ENCODE data around the gene PNPLA6. TPM values are rescaled to one million over a fixed set of nuclear protein-coding genes. Genes with fewer than 3 reads are reported as not detected.

PNPLA6 gene
- total and polyA plus RNA-seq, 2 of the 8 experiments (the other 6 are each of a cell fraction or from before 2014, with no cell fraction given): 55.1 to 121 TPM

DNA sequence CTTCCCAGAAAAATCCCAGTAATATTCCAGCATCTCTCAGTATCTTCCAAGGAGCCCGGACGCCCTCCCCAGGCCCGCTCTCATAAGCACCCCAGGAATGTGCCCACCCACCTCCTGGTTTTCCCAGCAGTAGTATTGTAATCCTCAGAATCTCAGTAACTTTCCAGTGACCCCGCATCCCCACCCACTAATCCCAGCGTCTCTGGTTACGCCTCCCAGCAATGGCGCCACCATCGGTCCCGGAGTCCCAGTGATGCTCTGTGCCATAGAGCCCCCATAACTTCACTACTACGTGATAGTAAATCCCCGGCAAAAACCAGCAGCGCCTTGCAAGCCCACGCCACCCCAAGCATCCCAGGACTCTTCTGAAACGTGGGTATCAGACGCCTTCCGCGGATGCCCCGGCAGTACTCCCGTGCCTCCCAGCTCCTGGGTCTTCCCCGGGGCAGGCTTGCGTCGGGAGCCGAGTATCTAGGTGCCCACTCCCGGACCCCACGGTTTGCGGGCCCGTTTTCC is 928 bp upstream of the PNPLA6 start:
- Histone ChIP-seq H3K9ac (replicated peaks in 1 of 4; ENCODE audit: extremely low read depth in 1 of 4, low read depth in 3 of 4, low read length in 3 of 4) (peak overlapping the region; percentile 36 to 58 (median 52)), H3K4me2 (ENCODE audit: insufficient read depth in 1 of 2, low read depth in 2 of 2, low read length in 2 of 2) (peak overlapping the region; percentile 71 to 86), H3K79me1 (ENCODE audit: low read depth, low read length) (no peaks in the 10 kb centered on the region), H3K27me3 (replicated peaks in 1 of 4; ENCODE audit: control insufficient read depth in 3 of 4, extremely low read depth in 1 of 4, insufficient read depth in 3 of 4, low read length in 3 of 4) (no peaks in the 10 kb centered on the region), H3K4me1 (replicated peaks in 1 of 4; ENCODE audit: control insufficient read depth in 3 of 4, insufficient read depth in 4 of 4, low read length in 3 of 4) (peaks cover 0 to 6% (median 3%) of the 10 kb centered on the region in 4 experiments; a peak in 4 of 7 replicates), H3K4me3 (ENCODE audit: extremely low read depth in 1 of 4, insufficient read depth in 2 of 4, low read depth in 3 of 4, low read length in 4 of 4) (peak overlapping the region; percentile 76 to 98 (median 93)), H4K5ac (ENCODE audit: insufficient read length, low read depth, low read length) (peak overlapping the region; percentile 70), H2BK5ac (ENCODE audit: low read depth, low read length) (peak overlapping the region; percentile 75; the same call in 1 of the 2 replicates), H3K23ac (ENCODE audit: insufficient read length) (no peak overlapping the region), H2BK120ac (replicated peaks; ENCODE audit: low read depth, low read length) (no peak overlapping the region), H3K79me2 (ENCODE audit: control insufficient read depth in 1 of 2, insufficient read depth in 2 of 2, low read length in 2 of 2) (no peaks in the 10 kb centered on the region), H3K23me2 (ENCODE audit: low read depth, low read length) (no peaks in the 10 kb centered on the region; the same call in 1 of the 2 replicates), H3K14ac (ENCODE audit: insufficient read length) (no peak overlapping the region), H4K91ac (replicated peaks; ENCODE audit: insufficient read length, low read length) (no peak overlapping the region), H4K8ac (ENCODE audit: extremely low read depth, insufficient read depth, low read length) (no peak overlapping the region), H4K20me1 (replicated peaks in 1 of 2; ENCODE audit: control insufficient read depth in 1 of 2, insufficient read depth in 2 of 2, low read length in 2 of 2) (no peaks in the 10 kb centered on the region), H2BK15ac (ENCODE audit: low read length) (no peak overlapping the region), H3K4ac (replicated peaks; ENCODE audit: insufficient read length, low read depth, low read length) (no peak overlapping the region), H2AK5ac (ENCODE audit: low read depth, low read length) (no peak overlapping the region), H2BK12ac (ENCODE audit: low read depth, low read length) (no peak overlapping the region), H3K36me3 (ENCODE audit: control insufficient read depth in 2 of 4, insufficient read depth in 4 of 4, low read length in 3 of 4) (peaks cover 0 to 8% (median 3%) of the 10 kb centered on the region in 4 experiments; a peak in 4 of 8 replicates), H2AFZ (ENCODE audit: low read length) (no peak overlapping the region), H2BK20ac (ENCODE audit: low read length) (no peak overlapping the region), H3K18ac (ENCODE audit: extremely low read depth, low read length) (peak overlapping the region; percentile 80), H3K56ac (replicated peaks; ENCODE audit: insufficient read length, low read depth, low read length) (peak overlapping the region; percentile 67), H3K9me3 (ENCODE audit: insufficient read depth in 2 of 2, low read depth in 1 of 2, low read length in 1 of 2) (no peaks in the 10 kb centered on the region), H3K27ac (ENCODE audit: low read depth, low read length) (no peak overlapping the region)
- DNase-seq (ENCODE audit: low read depth in 1 of 2, low spot score in 2 of 2): peak; percentile 47 to 83
- WGBS, 2 experiments (ENCODE audit: extremely low coverage in 1 of 2, insufficient coverage in 1 of 2, insufficient read length in 1 of 2, insufficient replicate concordance in 2 of 2, low coverage in 1 of 2, low lambda C conversion rate in 2 of 2, missing lambda C conversion rate in 1 of 2): 2% methylated on average over 23 of the region's 27 CpGs; no CpG with 5 or more reads in 1 of the 2 experiments
- ChIA-PET CTCF (ENCODE audit: partially characterized antibody) (interaction anchor here (0.9 to 1.5 kb wide), 7 partner anchors 10 to 147 kb away, joined by 3 to 6 read pairs (median 3); partner anchors contain the start of genes MCOLN1 and PEX11G), POLR2A (ENCODE audit: partially characterized antibody) (interaction anchor here (1.0 to 7.6 kb wide), 10 partner anchors 10 to 265 kb away, joined by 3 to 80 read pairs (median 5); partner anchors contain the start of genes MCOLN1 and ZNF358)
- FAIRE-seq: no peak
- TF ChIP-seq RXRA (IDR thresholded peaks at IDR 0.05; ENCODE audit: insufficient read depth, low read depth, low read length) (no peak), YY1 (IDR thresholded peaks at IDR 0.05; ENCODE audit: low read depth, low read length) (peak; percentile 89), BCL11A (IDR thresholded peaks at IDR 0.05; ENCODE audit: low read depth in 2 of 2, low read length in 2 of 2) (no peak), BACH1 (IDR thresholded peaks at IDR 0.05; ENCODE audit: low read length) (no peak), KDM4A (IDR thresholded peaks at IDR 0.05; ENCODE audit: low read depth, low read length, severe bottlenecking) (peak; percentile 22), JUND (IDR thresholded peaks at IDR 0.05; ENCODE audit: low read length) (no peak), RBBP5 (IDR thresholded peaks at IDR 0.05; ENCODE audit: borderline replicate concordance, low read depth, low read length) (no peak), PHF8 (conservative IDR thresholded peaks at IDR 0.05; ENCODE audit: low read depth, low read length) (no peak), NRF1 (IDR thresholded peaks at IDR 0.05; ENCODE audit: low read depth, low read length) (no peak), TAF1 (IDR thresholded peaks at IDR 0.05; ENCODE audit: low read depth, low read length) (0 out of 2 replicates have a peak, but pooled peaks have one; percentile 35), RNF2 (IDR thresholded peaks at IDR 0.05; ENCODE audit: borderline replicate concordance, low read depth, low read length, missing control alignments, poor library complexity, severe bottlenecking) (no peak), TAF7 (optimal IDR thresholded peaks at IDR 0.05; ENCODE audit: borderline replicate concordance, low read depth, low read length) (no peak)

All from H1 (cell line).